ENCODE results near the gene PI4KB. TPM values are rescaled to one million over a fixed set of nuclear protein-coding genes. Genes with fewer than 3 reads are reported as not detected.

PI4KB gene
- total RNA-seq, 1 donor from 2014 or later = 30.3 TPM

GRCh38 chr1:151254217-151255213, 72.7 kb downstream of the PI4KB start, which contains the start of gene PSMD4:
PSMD4 (plus strand) TSS chr1:151254734; CDS start chr1:151254783, 49 bp downstream.
- Histone ChIP-seq H3K27ac (ENCODE audit: low read depth, low read length) (peak within 1 kb of the TSS; percentile 90), H3K27me3 (ENCODE audit: control insufficient read depth in 3 of 3, insufficient read depth in 3 of 3, low read length in 3 of 3) (no peaks in the 10 kb centered on the region), H3K36me3 (ENCODE audit: control insufficient read depth in 3 of 3, insufficient read depth in 3 of 3, low read length in 3 of 3) (peaks cover 0 to 3% (median 0%) of the 10 kb centered on the region in 3 donors), H3K4me3 (ENCODE audit: low read length in 3 of 3) (peak within 1 kb of the TSS; percentile 78 to 97 (median 82)), H3K9me3 (ENCODE audit: control insufficient read depth in 3 of 3, low read length in 3 of 3) (no peaks in the 10 kb centered on the region), H3K9ac (ENCODE audit: low read depth in 1 of 3, low read length in 3 of 3) (peak within 1 kb of the TSS; percentile 90 to 96 (median 92)), H3K4me1 (ENCODE audit: control insufficient read depth in 3 of 3, insufficient read depth in 3 of 3, low read length in 3 of 3) (peaks cover 7 to 22% (median 11%) of the 10 kb centered on the region in 3 donors)

- Histone ChIP-seq H3K27me3 (ENCODE audit: control insufficient read depth in 3 of 3, insufficient read depth in 3 of 3, low read length in 3 of 3) (no peaks in the 10 kb centered on the region), H3K4me3 (ENCODE audit: low read length in 3 of 3) (no peak overlapping the region), H3K27ac (ENCODE audit: low read depth, low read length) (no peak overlapping the region), H3K9me3 (ENCODE audit: control insufficient read depth in 3 of 3, low read length in 3 of 3) (no peaks in the 10 kb centered on the region), H3K36me3 (ENCODE audit: control insufficient read depth in 3 of 3, insufficient read depth in 3 of 3, low read length in 3 of 3) (peaks cover 14 to 19% (median 15%) of the 10 kb centered on the region in 3 donors), H3K4me1 (ENCODE audit: control insufficient read depth in 3 of 3, insufficient read depth in 3 of 3, low read length in 3 of 3) (peaks cover 7 to 14% (median 9%) of the 10 kb centered on the region in 3 donors), H3K9ac (ENCODE audit: low read depth in 1 of 3, low read length in 3 of 3) (no peak overlapping the region)
These were observed 75.4 kb downstream of the PI4KB start for GRCh38 chr1:151251656-151252470.

GRCh38 chr1:151246786-151247185, 80.4 kb downstream of the PI4KB start:
- Histone ChIP-seq H3K27ac (ENCODE audit: low read depth, low read length) (no peak overlapping the region), H3K27me3 (ENCODE audit: control insufficient read depth in 3 of 3, insufficient read depth in 3 of 3, low read length in 3 of 3) (no peaks in the 10 kb centered on the region), H3K4me1 (ENCODE audit: control insufficient read depth in 3 of 3, insufficient read depth in 3 of 3, low read length in 3 of 3) (no peaks in the 10 kb centered on the region), H3K4me3 (ENCODE audit: low read length in 3 of 3) (no peak overlapping the region), H3K36me3 (ENCODE audit: control insufficient read depth in 3 of 3, insufficient read depth in 3 of 3, low read length in 3 of 3) (peaks cover 37 to 62% (median 57%) of the 10 kb centered on the region in 3 donors), H3K9me3 (ENCODE audit: control insufficient read depth in 3 of 3, low read length in 3 of 3) (no peaks in the 10 kb centered on the region), H3K9ac (ENCODE audit: low read depth in 1 of 3, low read length in 3 of 3) (no peak overlapping the region)

GRCh38 chr1:151243683-151244216, 83.5 kb downstream of the PI4KB start:
- Histone ChIP-seq H3K4me1 (ENCODE audit: control insufficient read depth in 3 of 3, insufficient read depth in 3 of 3, low read length in 3 of 3) (peaks cover 0 to 1% (median 0%) of the 10 kb centered on the region in 3 donors), H3K36me3 (ENCODE audit: control insufficient read depth in 3 of 3, insufficient read depth in 3 of 3, low read length in 3 of 3) (peaks cover 52 to 83% (median 74%) of the 10 kb centered on the region in 3 donors), H3K9ac (ENCODE audit: low read depth in 1 of 3, low read length in 3 of 3) (no peak overlapping the region), H3K9me3 (ENCODE audit: control insufficient read depth in 3 of 3, low read length in 3 of 3) (no peaks in the 10 kb centered on the region), H3K27ac (ENCODE audit: low read depth, low read length) (no peak overlapping the region), H3K4me3 (ENCODE audit: low read length in 3 of 3) (no peak overlapping the region), H3K27me3 (ENCODE audit: control insufficient read depth in 3 of 3, insufficient read depth in 3 of 3, low read length in 3 of 3) (no peaks in the 10 kb centered on the region)

GRCh38 chr1:151242442-151242841, 84.8 kb downstream of the PI4KB start:
- Histone ChIP-seq H3K36me3 (ENCODE audit: control insufficient read depth in 3 of 3, insufficient read depth in 3 of 3, low read length in 3 of 3) (peaks cover 48 to 79% (median 73%) of the 10 kb centered on the region in 3 donors), H3K4me3 (ENCODE audit: low read length in 3 of 3) (no peak overlapping the region), H3K9ac (ENCODE audit: low read depth in 1 of 3, low read length in 3 of 3) (no peak overlapping the region), H3K9me3 (ENCODE audit: control insufficient read depth in 3 of 3, low read length in 3 of 3) (no peaks in the 10 kb centered on the region), H3K4me1 (ENCODE audit: control insufficient read depth in 3 of 3, insufficient read depth in 3 of 3, low read length in 3 of 3) (peaks cover 0 to 11% (median 3%) of the 10 kb centered on the region in 3 donors), H3K27me3 (ENCODE audit: control insufficient read depth in 3 of 3, insufficient read depth in 3 of 3, low read length in 3 of 3) (no peaks in the 10 kb centered on the region), H3K27ac (ENCODE audit: low read depth, low read length) (no peak overlapping the region)

Small RNAs within 50 kb of the gene (small RNA-seq; reads per million reads assigned to genes)
- gene RN7SL444P = not detected

Other genes starting within 250 kb of the PI4KB start
- gene SEMA6C, start 180.8 kb downstream of the PI4KB start, total RNA-seq = 15.7 TPM
- 4.2 TPM for gene TNFAIP8L2, start 170.8 kb downstream of the PI4KB start, total RNA-seq
- gene LYSMD1, start 161.5 kb downstream of the PI4KB start, total RNA-seq = 9.9 TPM
- 24.5 TPM for gene SCNM1, start 161.3 kb downstream of the PI4KB start, total RNA-seq
- gene TMOD4, start 151.4 kb downstream of the PI4KB start, total RNA-seq = 50.6 TPM
- gene VPS72, start 137.2 kb downstream of the PI4KB start, total RNA-seq = 35.0 TPM
- 51.7 TPM for gene PIP5K1A, start 128.9 kb downstream of the PI4KB start, total RNA-seq
- 145 TPM for gene PSMD4, start 72.7 kb downstream of the PI4KB start, total RNA-seq
- 5.7 TPM for gene ZNF687, start 45.1 kb downstream of the PI4KB start, total RNA-seq
- 24.0 TPM for gene RFX5, start 19.8 kb upstream of the PI4KB start, total RNA-seq
- 74.6 TPM for gene SELENBP1, start 45.3 kb upstream of the PI4KB start, total RNA-seq
- 308 TPM for gene PSMB4, start 72.2 kb upstream of the PI4KB start, total RNA-seq
- 25.1 TPM for gene POGZ, start 132.1 kb upstream of the PI4KB start, total RNA-seq
- gene CGN, start 184.0 kb upstream of the PI4KB start, total RNA-seq = 0.52 TPM
- gene TUFT1, start 212.9 kb upstream of the PI4KB start, total RNA-seq = 6.8 TPM